Measurements from ENCODE around the gene MLPH.

MLPH gene

GRCh38 chr2:237486819-237487448 is at the start of gene MLPH:
TSS of gene MLPH (plus strand) at chr2:237487251. CDS start at chr2:237493427, 6,176 bp downstream.
- DNase-seq (ENCODE audit: low spot score): no peak

- no peak for DNase-seq (ENCODE audit: low spot score)
Observed at GRCh38 chr2:237437566-237437965, 49.5 kb upstream of the MLPH start.

GRCh38 chr2:237438080-237438940 is 48.7 kb upstream of the MLPH start:
- DNase-seq (ENCODE audit: low spot score): no peak

- DNase-seq (ENCODE audit: low spot score): no peak
Observed at GRCh38 chr2:237440819-237441281, 46.2 kb upstream of the MLPH start.

GRCh38 chr2:237441605-237442274 is 45.3 kb upstream of the MLPH start:
- no peak for DNase-seq (ENCODE audit: low spot score)

- no peak for DNase-seq (ENCODE audit: low spot score)
Observed at GRCh38 chr2:237444071-237444470, 43.0 kb upstream of the MLPH start.

- DNase-seq (ENCODE audit: low spot score): no peak
Observed at GRCh38 chr2:237445611-237446337, 41.3 kb upstream of the MLPH start.

GRCh38 chr2:237446338-237446665 is 40.7 kb upstream of the MLPH start:
- no peak for DNase-seq (ENCODE audit: low spot score)

- no peak for DNase-seq (ENCODE audit: low spot score)
Observed at GRCh38 chr2:237447496-237447895, 39.6 kb upstream of the MLPH start.

GRCh38 chr2:237448171-237448570 is 38.9 kb upstream of the MLPH start:
- DNase-seq (ENCODE audit: low spot score): no peak

- DNase-seq (ENCODE audit: low spot score): no peak
Observed at GRCh38 chr2:237448626-237449025, 38.4 kb upstream of the MLPH start.

- no peak for DNase-seq (ENCODE audit: low spot score)
Observed at GRCh38 chr2:237449193-237449881, 37.7 kb upstream of the MLPH start.

GRCh38 chr2:237450108-237450507 is 36.9 kb upstream of the MLPH start:
- DNase-seq (ENCODE audit: low spot score): no peak

GRCh38 chr2:237450583-237450982 is 36.5 kb upstream of the MLPH start:
- DNase-seq (ENCODE audit: low spot score): no peak

GRCh38 chr2:237451643-237452469 is 35.2 kb upstream of the MLPH start:
- no peak for DNase-seq (ENCODE audit: low spot score)

- DNase-seq (ENCODE audit: low spot score): no peak
Observed at GRCh38 chr2:237452861-237453260, 34.2 kb upstream of the MLPH start.

- no peak for DNase-seq (ENCODE audit: low spot score)
Observed at GRCh38 chr2:237453671-237454070, 33.4 kb upstream of the MLPH start.

- DNase-seq (ENCODE audit: low spot score): no peak
Observed at GRCh38 chr2:237455764-237456163, 31.3 kb upstream of the MLPH start.

GRCh38 chr2:237456200-237456843 is 30.7 kb upstream of the MLPH start:
- no peak for DNase-seq (ENCODE audit: low spot score)

GRCh38 chr2:237457388-237457941 is 29.6 kb upstream of the MLPH start:
- DNase-seq (ENCODE audit: low spot score): no peak

Measured in putamen (tissue), 1 donor.